NOMO-1 treated with DMSO at 0.1 percent for 48 hours (cell line): ENCODE measurements around the gene ADAMTS16.

ENCODE experiments used
- DNase-seq: peaks from one replicate; lab custom pipeline; 2025; ENCODE audit not compliant: unreplicated experiment; lab: John Stamatoyannopoulos, UW

The ADAMTS16 gene

DNA sequence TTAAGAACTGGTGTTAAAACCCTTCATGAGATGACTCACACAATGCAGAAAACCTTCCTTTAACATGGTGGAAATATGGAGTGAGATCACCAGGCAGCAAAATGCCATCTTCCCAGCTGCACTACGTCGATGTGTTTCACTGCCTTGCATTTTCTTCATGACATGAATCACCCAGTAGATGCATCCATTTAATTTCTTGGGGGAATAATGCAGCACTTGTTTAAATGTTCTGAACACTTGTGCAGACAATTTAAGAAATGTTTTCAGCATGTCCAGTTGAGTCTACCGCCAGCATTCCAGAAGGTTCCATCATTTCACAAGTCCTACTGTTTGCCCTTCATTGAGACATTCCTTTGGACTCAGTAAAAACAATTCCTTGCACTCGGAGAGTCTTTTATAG, 81.6 kb downstream of the ADAMTS16 start:
- DNase-seq = no peak

DNA sequence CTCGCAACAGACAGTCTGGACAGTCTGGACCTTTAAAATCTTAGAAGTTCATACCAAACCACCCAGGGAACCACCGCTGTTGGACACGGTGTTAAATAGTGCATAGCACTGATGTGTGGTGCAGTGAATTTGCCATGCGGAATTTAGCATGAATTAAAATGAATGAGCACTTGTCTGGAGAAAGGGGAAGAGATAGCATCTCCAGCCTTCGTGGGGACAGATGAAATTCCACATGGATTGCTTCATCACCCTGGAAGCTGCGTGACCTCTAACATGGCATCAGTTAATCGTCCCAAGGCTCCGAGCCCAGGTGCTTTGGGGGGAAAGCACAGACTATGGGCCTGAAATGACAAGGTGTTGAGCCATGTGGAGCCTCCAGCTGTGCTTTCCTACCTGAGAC, 91.4 kb downstream of the ADAMTS16 start:
- DNase-seq = no peak

DNA sequence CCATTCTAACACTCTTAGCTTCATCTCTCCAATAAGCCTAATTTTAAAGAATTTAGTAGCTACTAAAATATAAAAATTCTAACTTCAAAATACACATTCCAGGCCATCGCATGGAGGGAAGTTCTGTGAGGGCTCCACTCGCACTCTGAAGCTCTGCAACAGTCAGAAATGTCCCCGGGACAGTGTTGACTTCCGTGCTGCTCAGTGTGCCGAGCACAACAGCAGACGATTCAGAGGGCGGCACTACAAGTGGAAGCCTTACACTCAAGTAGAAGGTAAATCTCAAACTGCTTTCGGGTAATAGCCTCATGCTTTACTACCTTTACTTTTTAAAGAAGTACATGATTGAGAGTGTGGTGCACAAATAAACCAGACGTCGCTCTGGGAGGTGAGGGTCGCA, 94.8 kb downstream of the ADAMTS16 start:
- no peak for DNase-seq

DNA sequence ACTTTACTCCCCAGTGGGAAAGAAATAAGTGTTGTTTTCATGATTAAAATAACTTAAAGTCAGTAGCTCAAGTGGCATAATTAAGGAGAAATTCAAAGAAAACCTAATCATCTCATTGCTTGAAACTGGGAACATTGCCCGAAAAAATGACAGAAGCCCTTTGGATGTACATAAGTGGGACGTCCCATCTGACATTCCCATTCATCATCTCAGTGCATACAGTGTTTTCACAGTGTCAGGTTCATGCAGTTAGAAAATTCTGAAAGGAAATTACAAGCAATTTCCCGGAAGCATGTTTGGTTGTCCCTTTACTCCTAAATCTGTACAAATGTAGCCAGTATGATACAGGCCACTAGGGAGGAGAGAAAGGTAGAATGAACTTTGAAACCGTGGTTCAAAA, 95.6 kb downstream of the ADAMTS16 start:
- no peak for DNase-seq

DNA sequence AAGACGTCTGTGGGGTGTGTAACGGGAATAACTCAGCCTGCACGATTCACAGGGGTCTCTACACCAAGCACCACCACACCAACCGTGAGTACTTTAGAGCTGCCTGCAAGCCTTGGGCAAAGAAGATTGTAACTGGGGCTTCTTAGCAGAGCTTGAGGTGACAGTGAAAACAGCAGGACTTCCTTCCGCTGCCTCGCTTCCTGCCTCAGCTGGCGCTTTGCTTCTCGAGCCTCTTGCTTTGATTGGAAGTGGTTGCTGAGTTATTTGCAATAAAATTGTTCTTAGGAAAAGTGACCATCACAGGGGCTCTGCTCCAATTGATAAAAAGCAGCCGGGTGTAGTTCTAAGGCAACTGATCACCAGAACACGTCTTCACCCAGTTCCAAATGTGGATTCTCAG, 99.1 kb downstream of the ADAMTS16 start:
- DNase-seq = no peak

DNA sequence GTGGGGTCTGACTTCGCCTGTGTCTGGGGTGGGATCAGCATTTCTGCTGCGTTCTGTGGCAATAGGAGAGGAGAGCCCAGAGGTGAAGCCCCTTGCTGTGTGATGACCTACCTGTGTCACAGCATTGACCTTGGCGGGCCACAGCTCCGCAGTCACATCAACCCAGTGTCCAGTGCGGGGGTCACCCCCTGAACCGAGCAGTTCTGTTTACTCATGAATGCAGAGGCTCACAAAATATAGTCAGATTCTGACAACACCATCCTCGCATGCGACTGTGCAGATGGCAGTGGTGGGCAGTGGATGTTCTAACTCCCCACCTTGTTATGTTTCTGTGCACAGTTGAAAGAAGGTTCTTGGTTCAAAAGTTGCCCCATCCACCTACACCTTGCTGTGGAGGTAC, 100.1 kb downstream of the ADAMTS16 start:
- DNase-seq = no peak

DNA sequence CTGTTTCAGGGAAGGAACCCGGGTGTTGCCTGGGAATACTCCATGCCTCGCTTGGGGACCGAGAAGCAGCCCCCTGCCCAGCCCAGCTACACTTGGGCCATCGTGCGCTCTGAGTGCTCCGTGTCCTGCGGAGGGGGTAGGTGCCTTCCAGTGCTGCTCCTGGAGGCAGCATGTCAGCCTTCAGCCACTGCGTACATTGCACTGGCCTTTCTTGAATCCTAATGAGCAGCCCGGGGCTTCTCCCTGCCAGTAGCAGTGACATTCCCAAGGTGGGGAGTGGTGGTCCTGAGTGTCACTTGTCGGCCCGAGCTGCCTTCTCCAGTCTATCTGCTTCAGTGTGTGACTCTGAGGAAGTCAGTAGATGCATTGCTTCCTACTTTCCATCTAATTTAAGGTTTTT, 101.9 kb downstream of the ADAMTS16 start:
- DNase-seq = no peak

DNA sequence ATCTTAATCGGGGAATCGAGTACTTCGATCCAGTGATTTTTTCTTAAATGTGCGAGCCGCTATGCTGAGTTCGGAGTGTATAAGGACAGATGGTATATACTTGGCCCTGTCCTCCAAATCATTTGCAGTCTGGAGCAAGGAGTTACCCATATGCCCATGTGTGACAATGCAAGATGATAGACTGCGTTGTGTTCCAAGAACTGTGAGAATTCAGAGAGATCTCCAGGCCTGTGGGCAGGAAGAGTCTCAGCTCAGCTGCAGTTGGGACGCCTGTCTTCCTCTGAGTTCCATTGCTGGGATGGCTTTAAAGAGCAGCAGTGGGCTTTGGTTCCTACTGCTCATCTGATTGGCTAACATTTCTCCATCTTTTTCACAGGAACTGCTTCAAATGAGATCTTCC, 106.6 kb downstream of the ADAMTS16 start:
- DNase-seq = no peak

DNA sequence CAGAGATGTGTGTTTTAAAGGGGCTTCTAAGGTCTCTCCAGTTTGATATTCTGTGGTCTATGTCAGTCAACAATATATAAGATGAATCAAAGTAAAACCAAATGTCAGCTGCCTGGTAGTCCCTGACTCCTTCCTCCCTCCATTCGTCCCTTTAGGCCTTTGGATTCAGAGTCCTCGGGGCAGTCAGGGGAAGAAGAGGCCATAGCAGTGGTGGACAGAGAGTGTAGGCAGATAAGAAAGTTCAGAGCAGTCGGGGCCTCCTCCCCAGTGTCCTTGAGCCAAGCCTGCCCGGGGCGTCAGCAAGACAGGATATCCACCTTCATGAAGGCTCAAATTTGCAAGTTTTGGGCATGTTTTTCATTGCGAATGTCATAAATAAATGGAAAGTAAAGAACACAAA, 110.6 kb downstream of the ADAMTS16 start:
- no peak for DNase-seq

DNA sequence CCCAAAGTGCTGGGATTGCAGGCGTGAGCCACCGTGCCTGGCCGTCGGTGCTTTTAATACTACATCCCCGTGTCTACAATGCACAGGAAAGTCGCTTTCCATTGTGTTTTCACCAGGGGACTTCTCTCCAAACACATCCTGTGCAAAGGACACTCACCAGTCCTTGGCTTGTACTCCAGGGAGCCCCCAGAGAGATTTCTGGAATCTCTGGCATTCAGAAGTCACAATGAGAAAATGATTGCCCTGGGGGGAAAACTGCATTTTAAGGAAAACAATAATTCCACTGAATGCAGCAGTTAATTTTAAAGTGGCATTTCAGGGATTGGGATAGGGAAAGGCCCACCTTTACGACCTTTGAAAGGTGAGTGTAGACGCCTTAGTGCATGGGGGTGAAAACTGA, 112.0 kb downstream of the ADAMTS16 start:
- no peak for DNase-seq

DNA sequence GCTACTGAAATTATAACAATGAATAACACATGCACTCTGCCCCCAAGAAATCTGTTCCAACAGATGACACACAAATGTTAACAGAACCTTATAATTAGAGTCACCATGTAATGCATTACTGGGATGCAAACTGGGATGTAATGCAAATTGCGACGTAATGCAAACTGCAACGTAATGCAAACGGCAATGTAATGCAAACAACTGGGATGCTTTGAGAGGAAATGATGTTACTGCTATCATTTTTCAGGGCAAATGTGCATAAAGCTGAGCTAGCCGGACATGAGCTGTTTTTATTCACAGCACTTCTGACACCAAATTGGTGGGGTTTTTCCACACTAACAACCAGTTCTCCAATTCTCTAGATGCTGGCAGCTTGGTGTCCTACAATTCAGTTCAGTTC, 117.2 kb downstream of the ADAMTS16 start:
- DNase-seq = no peak

DNA sequence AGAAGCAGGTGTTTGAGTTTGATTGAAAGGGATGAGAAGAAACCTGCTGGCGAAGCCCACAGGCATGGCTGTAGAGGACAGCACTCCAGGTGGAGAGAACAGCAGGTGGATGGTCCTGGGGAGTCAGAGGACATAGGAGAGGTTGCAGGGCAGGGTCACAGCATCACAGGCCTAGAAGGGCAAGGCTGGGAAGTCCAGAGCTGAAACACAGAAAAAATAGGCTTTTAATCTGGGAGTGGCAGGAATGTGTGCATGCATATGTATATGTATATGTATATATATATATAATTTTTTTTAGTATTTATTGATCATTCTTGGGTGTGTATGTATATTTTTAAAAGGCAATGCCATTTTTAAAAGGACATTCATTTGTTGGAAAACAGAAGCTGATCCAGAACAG, 118.4 kb downstream of the ADAMTS16 start:
- no peak for DNase-seq

DNA sequence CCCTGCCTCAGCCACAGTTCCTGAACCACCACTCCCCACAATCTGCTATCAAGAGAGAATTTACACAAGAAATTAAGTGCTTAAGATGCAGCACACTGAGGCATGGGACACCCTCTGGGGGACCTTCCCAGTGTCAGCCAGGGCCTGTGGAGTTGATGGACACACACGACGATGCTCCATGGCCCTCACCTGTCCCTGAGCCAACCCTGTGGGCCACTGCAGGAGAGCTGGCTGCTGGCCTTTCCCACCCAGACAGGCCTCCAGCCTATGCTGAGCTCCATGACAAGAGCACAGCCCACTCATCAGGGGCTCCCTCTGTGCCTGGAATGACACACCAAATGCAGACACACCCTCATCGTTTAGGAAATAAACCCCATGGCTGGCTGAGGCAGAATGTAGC, 124.6 kb downstream of the ADAMTS16 start:
- DNase-seq = no peak

DNA sequence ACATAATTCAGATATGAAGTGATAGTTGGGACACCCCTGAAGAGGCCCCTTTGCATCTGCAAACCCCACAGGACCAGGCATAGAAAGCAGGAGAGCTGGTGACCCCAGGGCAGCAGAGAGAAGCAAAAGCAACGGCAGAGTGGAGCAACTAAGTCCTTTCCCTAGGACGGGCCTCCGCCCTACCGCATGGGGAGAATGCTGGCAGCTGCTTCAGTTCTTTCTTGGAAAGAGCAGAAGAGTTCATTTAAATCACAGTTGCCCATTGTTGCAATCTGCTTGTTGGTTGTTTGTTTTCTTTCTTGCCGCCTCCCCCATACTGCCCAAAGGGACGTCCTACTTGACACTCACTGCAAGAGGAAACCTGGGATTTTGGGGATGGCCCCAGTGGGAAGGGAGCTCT, 126.2 kb downstream of the ADAMTS16 start:
- DNase-seq = no peak

DNA sequence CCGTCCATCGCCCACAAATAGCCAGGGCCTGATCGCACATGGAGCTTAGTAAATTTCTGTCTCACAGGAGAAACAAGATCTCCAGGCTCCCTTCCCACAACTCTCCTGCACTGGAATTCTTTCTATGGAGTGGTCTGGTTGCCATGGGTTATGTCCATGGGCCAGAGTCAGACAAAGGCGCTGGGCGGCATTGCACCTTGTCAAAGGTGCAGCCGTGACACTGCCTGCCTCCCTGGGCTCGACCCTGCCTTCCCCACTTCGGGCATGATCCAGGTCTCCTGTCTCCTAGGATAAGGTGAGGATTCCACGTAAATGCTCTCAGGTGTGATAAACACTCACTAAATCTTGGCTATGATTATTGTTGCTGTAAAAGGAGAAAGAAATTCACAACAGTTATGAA, 130.0 kb downstream of the ADAMTS16 start:
- no peak for DNase-seq

DNA sequence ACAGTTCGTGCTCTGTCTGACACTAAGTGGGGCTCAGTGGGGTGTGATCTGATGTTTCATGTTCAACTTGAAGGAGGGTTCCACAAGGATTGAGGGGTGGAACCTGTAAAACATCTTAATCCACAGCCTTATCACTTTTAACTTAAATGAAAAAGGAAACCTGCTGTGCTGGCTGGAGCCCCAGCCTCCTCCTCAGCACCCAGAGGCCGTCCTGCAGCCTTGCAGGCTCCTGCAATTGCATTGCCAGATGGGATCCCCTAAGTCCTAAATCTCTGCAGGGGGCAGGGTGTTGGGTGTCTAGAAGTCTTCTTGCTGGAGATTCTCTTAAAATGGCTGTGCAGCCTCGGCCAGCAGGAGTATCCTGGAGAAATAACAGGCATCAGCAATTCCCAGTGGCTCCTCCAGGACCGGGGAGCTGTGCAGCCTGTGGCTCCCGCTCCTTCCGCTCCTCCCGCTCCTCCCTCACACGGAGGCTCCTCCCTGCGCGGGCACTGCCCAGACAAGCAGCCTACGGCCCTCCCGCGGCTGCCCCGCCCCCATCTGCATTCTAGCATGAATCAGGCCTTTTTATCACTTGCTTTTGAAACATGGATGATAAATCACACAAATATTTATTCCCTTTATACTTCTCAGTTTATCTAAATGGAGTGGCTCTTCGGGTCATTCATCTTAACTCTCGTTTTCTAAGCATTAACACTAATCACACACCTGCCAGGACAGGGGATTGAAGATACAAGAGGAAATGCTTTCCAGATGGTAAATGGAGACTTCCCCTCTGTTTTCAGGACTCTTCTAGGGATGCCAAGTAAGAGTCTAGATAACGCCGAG, 131.0 kb downstream of the ADAMTS16 start:
- no peak for DNase-seq

DNA sequence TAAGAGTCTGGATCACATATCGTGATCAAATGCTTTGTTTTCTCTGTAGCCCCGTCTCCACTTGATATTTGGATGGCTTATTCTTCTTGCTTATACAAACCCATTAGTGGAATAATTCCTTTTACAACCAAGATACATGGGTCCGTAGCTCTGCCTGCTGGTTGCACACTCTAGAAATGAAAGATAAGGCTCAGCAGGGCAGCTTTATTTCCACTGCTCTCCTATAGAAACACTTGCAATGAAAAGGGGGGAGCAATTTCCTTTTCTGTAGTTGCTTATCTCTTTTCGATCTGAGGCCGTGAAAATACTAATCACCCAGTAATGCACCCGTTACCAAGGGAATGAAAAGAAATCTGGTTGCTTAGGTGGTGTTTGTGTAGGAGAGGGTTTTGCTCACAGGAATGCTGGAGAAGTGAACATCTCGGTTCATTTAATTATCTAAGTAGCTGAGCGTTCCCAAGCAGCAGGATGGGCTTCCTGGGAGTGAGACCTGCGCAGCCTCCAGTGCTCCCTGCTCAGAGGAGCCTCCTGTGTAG, 131.7 kb downstream of the ADAMTS16 start:
- no peak for DNase-seq

DNA sequence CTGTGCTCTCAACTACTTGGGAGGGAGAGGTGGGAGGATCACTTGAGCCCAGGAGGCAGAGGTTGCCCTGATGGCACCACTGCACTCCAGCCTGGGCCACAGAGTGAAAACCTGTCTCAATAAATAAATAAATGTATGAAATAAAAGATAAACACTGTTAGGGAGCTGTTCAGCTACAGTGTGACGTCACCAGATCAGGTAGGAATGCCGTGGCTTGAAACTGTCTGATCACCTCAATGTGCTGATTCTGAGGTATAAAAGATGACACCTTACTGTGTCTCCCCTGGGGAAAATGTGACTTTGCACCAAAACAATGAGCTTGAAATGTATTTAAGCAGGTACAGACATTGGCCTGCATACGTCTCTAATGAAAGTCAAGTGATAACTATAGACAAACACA, 133.3 kb downstream of the ADAMTS16 start:
- DNase-seq = no peak

DNA sequence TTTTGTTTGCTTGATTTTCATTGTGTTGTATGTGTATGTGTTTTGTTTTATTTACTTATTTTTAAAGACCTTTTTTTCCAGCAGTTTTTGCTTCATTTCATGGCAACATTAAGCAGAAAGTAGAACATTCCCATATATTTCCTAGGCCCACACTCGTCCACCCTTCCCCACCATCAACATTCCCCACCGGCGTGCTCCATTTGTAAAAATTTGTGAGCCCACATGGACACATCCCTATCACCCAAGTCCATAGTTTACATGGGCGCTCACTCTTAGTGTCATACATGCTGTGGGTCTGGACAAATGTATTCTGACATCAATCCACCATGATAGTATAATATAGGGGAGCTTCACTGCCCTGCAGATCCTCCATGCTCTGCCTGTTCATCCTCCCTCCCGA, 133.8 kb downstream of the ADAMTS16 start:
- DNase-seq = no peak

DNA sequence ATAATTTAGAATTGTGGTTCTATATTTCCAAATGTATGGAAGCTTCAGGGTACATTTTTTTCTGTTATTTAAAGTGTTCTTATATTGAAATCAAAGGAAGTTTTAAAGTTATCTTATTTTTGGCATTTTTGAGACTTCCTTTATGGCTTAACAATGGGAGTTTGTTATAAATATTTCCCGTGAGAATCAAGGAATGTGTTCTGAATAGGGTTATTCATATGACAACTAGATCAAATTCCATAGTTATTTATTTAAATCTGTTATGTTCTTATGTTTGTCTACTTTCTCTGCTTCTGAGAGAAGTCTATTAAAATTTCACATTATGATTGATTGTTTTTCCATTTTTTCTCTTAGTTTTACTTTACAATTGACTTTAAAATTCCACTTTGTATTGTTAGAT, 135.1 kb downstream of the ADAMTS16 start:
- DNase-seq = no peak

DNA sequence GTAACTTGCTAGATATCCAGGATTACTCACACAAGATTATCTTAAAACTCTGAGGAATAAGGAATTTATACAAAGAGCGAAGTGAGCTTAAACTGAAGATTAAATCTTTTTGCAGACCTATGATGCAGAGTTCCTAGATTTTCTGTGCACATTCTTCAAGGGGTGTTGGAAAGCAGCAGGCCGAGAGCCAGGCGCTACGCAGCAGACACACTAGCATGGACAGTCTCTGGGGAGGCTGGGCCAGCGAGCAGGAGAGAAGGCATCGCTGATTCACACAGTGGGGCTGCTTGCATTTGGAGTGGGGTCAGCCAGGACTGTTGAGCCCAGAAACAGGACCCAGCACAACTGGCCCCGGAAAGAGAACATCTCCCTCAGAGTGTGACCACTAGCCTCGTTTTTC, 136.3 kb downstream of the ADAMTS16 start:
- DNase-seq = no peak

DNA sequence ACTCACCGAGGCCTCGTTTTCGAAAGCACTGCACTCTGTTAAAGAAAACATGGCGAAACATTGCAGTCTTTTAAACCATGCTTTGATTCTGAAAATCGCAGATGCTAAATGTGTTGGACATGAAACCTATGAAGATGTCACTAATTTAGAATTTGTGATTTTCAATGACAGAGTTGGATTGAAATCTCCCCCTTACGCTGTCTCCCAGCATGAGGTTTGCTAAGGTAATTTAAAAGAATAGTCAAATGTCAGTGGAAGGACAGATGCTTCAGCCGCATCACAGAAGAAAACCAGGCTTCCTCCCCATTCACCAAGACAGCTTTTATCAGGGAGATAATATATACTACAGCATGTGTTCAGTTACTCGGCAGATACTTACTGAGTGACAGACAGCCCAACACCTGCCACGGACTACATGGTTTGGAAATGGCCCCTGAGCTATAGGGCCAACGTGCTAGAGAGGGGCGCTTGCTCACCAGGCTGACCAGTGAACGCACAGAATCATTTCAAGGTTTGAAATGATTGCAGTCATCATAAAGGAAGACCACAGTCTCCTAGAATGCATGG, 136.9 kb downstream of the ADAMTS16 start:
- DNase-seq = no peak
